NK-92 (cell line): ENCODE data around the gene SMAD3.
"Not testable (repeated sequence)": the region's sequence is repeated elsewhere in the genome, so short reads cannot be mapped to it uniquely, and the experiment has no call there.

Experiments
- DNase-seq: peaks from one replicate; lab custom pipeline; 2025; ENCODE audit not compliant: unreplicated experiment; lab: John Stamatoyannopoulos, UW

Gene SMAD3

DNA sequence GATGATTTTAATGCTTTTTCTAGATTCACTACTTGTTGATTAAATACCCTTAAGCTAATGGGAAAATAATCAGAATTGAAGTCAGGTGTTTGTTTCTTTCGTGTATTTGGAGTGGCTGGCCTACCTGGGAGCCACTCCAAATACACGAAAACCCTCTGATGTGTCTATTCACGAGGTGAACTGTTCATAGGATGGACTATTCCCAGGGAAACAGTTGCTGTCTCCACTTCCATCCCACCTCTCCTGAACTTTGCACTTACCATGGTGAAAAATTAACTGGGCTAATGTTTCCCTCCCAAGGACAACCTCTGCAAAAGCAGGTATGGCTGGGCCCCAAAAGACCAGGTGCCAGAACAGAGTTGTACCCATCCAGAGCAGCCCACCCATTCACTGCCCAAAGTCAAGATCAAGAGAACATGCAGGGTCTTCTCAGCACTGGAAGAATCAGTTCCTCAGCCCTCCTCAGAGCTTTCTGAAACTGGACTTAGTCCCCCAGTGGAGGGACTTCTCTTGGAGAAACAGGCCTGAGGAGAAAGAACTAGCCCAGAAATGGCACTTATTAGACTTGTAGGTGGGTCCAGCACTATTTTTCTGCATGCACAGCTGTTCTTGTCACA, 2.9 kb upstream of the SMAD3 start:
- DNase-seq, result no peak

GRCh38 chr15:67063689-67064606, 1.5 kb upstream of the SMAD3 start:
- no peak for DNase-seq

DNA sequence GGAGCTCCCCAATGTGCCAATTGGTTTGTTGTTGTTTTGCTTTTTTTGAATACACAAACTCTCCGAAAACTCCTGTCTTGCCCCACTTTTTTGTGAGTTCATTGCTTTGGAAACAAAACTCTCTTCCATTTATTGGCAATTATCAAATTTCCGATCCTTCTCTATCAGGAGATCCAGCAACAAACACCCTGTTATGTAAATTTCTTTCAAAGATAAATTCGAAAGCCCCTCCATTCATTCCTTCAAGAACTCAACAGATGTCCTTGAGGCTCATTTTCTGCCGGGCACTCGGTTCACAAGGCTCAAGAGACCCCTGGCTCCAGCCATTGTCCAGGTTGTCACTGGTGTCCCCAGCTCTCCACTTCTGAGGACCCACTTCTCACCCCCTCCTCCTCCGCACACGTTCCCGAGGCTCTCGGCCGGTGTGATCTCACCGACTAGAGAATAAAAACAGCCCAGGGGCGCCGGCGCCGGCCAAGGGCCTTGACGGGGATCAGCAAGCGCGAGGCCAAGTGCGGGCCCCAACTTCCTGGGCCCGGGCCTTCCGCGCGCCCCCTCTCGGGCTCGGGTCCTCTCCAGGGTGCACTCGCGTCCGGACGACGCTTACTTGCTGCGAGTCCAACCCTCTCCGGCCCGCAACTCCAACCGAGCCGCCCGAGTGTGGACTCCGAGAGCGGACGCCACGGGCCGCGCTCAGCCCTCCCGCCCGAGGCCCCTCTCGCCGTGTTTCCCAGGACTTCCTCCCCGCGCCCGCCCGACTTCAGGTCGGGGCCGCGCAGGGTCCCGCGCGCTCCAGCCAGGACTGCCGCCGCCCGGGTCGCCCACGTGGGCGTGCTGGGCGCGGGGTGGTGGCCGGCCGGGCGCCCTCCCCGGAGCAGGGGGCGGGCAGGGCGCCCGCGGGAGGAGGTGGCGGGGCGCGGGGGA, 533 bp upstream of the SMAD3 start:
- DNase-seq, result no peak

- no peak for DNase-seq
Measured at GRCh38 chr15:67066041-67066958, 898 bp downstream of the SMAD3 start.

GRCh38 chr15:67066959-67067853, 1.8 kb downstream of the SMAD3 start:
- no peak for DNase-seq

GRCh38 chr15:67067930-67068551, 2.6 kb downstream of the SMAD3 start:
- DNase-seq, result no peak

DNA sequence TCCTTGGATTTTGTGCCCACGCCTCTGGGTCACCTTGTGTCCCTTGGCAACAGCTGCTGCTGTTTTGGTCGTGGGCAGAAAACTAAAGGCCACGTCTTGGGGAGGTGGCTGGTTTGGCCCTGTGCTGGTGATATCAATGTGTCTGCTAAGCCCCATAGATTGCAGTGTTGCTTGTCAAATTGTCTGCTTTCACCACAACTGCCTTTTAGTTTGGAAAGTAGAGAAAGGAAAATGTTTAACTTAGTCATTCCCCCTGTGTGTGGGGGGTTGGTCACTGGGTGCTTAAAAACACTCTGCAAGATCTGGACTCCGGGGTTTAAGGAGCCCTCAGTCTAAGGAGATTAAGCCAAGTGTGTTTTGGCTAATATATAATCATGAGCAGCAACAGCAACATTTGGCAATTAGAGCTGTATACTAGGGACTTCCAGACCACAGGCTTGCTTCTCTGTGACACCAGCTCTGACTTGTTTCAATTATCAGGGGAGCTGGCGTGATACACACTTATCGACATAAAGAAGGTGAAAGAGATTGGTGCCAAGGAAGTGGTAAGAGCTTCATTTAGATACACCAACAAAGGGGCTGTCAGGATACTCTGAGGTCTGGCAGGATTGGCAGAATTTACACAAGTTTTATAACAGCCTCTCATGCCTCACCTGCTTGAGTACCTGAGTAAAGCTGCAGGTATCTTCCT, 3.5 kb downstream of the SMAD3 start:
- DNase-seq, result no peak

DNA sequence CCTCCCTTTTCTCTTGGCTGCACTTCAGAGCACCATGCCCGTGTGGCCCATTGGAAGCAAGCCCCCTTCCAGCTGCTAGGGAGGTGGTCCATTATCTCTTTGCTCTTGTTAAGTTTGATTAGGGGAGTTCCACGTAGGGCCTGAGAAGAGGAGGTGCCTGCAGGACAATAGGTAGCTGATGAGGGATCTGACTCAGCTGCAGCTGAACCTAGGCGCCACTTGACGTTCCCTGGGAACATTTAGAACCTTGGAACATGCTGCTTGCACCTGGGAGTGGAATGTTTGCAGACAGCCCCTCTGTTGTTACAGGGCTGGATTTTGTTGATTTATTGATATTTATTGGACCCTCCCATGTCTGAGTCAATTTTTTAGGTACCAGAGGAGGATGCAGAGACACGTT, 4.7 kb downstream of the SMAD3 start:
- no peak for DNase-seq

GRCh38 chr15:67070892-67071664, 5.7 kb downstream of the SMAD3 start:
- DNase-seq, result no peak

DNA sequence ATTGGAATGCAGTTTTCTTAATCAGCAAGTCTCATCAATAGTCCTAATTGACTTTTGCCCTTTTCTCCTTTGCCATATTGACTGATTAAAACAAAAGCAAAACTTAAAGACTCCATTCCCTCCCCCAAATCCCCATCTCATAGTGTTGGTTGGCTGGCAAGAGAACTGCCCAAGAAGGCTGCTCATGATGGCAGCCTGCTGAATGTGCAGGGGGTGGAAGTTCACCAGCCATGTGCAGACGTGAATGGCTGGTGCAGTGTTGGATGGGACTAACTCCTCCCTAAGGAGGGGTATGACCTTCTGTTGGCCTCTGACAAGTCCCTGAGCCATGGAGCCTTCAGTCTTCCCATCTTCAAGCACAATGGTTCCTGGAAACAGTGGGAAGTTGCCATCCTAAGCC, 7.0 kb downstream of the SMAD3 start:
- DNase-seq, result no peak

DNA sequence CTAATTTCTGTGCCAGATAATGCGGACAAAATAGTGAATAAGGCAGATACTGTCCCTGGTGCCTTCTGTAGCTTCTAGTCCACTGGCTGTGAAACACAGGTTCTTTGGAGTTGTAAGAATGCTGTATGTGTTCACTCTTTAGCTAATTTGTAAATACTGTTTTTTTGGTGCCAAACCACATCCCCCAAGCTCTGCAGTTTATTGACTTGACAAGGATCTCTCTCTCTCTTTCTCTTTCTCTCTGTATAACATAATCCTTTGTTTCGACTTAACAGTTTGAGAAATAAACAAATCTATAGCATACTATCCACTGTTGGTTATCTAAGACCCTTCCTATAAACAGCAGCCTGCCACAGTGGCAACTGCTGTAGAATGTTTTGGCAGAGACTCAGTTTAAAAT, 7.6 kb downstream of the SMAD3 start:
- no peak for DNase-seq

GRCh38 chr15:67074886-67075229, 9.5 kb downstream of the SMAD3 start:
- no peak for DNase-seq

DNA sequence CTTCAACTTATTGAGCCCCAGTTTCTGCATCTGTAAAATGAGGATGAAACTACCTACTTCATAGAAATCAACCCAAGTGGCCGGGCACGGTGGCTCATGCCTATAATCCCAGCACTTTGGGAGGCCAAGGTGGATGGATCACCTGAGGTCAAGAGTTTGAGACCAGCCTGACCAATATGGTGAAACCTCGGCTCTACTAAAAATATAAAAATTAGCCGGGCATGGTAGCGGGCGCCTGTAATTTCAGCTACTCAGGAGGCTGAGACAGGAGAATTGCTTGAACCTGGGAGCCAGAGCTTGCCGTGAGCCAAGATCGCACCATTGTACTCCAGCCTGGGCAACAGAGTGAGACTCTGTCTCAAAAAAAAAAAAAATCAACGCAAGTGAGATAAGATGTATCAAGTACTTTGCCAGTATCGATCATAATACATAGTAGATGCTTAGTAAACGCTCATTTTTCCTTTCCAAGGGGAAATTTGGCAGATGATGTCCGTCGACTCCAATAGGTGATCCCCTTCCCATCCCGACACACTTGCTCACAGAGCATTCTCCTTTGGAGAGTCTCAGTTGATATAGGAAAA, 10.2 kb downstream of the SMAD3 start:
- DNase-seq, result not testable (repeated sequence)

- no peak for DNase-seq
Measured at GRCh38 chr15:67076147-67076843, 10.9 kb downstream of the SMAD3 start.

- DNase-seq, result no peak
Measured at GRCh38 chr15:67077641-67078215, 12.3 kb downstream of the SMAD3 start.

DNA sequence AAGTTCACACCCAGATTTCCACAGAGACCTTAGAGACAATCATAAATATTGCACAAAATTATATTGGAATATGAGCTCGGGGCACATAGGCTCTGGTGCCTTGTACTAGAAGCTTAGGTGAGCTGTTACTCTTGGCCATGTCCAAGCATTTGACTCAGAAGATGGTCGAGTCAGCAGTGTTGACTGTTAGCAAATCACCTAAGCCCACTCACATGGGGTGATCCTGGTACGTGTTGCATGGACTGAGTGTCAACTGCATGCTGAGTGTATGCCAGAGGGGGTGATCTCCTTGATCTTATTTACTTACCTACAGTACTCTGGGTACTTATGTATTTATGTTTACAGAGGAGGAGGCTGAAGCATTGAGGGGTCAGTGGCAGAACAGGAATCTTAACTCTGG, 14.0 kb downstream of the SMAD3 start:
- no peak for DNase-seq
